ENCODE results near the gene MPZL1. TPM values are rescaled to one million over a fixed set of nuclear protein-coding genes. Genes with fewer than 3 reads are reported as not detected.

MPZL1 gene
- total and polyA plus RNA-seq, 12 donors: 12.8 to 52.5 (median 24.6) TPM

- DNase-seq (no peak), ATAC-seq (no peak)
- no peak for TF ChIP-seq CTCF (IDR thresholded peaks at IDR 0.05)
- Histone ChIP-seq H3K27ac (no peak overlapping the region), H3K36me3 (no peaks in the 10 kb centered on the region), H3K9me3 (no peaks in the 10 kb centered on the region), H3K4me1 (no peaks in the 10 kb centered on the region), H3K4me3 (no peak overlapping the region), H3K27me3 (no peaks in the 10 kb centered on the region)
- 84 to 90% methylated on average over 5 of the region's 5 CpGs for WGBS, 2 donors
- intact Hi-C loops (cut with DNase I): no loop called here
Measured at GRCh38 chr1:167832693-167833092, 110.9 kb downstream of the MPZL1 start.

GRCh38 chr1:167833904-167834303 lies 112.1 kb downstream of the MPZL1 start:
- Histone ChIP-seq H3K4me1 (no peaks in the 10 kb centered on the region), H3K27me3 (no peaks in the 10 kb centered on the region), H3K27ac (no peak overlapping the region), H3K4me3 (no peak overlapping the region), H3K9me3 (no peaks in the 10 kb centered on the region), H3K36me3 (no peaks in the 10 kb centered on the region)
- DNase-seq (no peak), ATAC-seq (no peak)
- intact Hi-C loops (cut with DNase I): no loop called here
- TF ChIP-seq CTCF (IDR thresholded peaks at IDR 0.05): no peak

- 58 to 67% methylated on average over 4 of the region's 4 CpGs for WGBS, 2 donors
- Histone ChIP-seq H3K4me1 (no peaks in the 10 kb centered on the region), H3K27me3 (no peaks in the 10 kb centered on the region), H3K27ac (no peak overlapping the region), H3K9me3 (no peaks in the 10 kb centered on the region), H3K4me3 (no peak overlapping the region), H3K36me3 (no peaks in the 10 kb centered on the region)
- intact Hi-C loops (cut with DNase I): no loop called here
- no peak for TF ChIP-seq CTCF (IDR thresholded peaks at IDR 0.05)
- DNase-seq: no peak
- ATAC-seq: no peak
Measured at GRCh38 chr1:167836197-167836596, 114.4 kb downstream of the MPZL1 start.

GRCh38 chr1:167837326-167837725 lies 115.5 kb downstream of the MPZL1 start:
- ATAC-seq (no peak), DNase-seq (no peak)
- no peak overlapping the region for H3K27ac ChIP-seq
- intact Hi-C loops (cut with DNase I): no loop called here
- H3K27me3 ChIP-seq: no peaks in the 10 kb centered on the region
- H3K9me3 ChIP-seq: no peaks in the 10 kb centered on the region
- WGBS, 2 donors: 44 to 80% methylated on average over 2 of the region's 2 CpGs
- TF ChIP-seq CTCF (IDR thresholded peaks at IDR 0.05): no peak
- no peaks in the 10 kb centered on the region for H3K36me3 ChIP-seq
- H3K4me3 ChIP-seq: no peak overlapping the region
- H3K4me1 ChIP-seq: no peaks in the 10 kb centered on the region

- no peaks in the 10 kb centered on the region for H3K36me3 ChIP-seq
- H3K4me3 ChIP-seq: no peak overlapping the region
- intact Hi-C loops (cut with DNase I): no loop called here
- no peaks in the 10 kb centered on the region for H3K4me1 ChIP-seq
- no peak for TF ChIP-seq CTCF (IDR thresholded peaks at IDR 0.05)
- no peaks in the 10 kb centered on the region for H3K27me3 ChIP-seq
- DNase-seq: no peak
- H3K27ac ChIP-seq: no peak overlapping the region
- ATAC-seq: no peak
- H3K9me3 ChIP-seq: no peaks in the 10 kb centered on the region
- WGBS, 2 donors: 78 to 87% methylated on average over 2 of the region's 2 CpGs
Measured at GRCh38 chr1:167839009-167839408, 117.2 kb downstream of the MPZL1 start.
